Chondrocyte (in vitro differentiated cells): ENCODE data around the gene SLN. TPM values are rescaled to one million over a fixed set of nuclear protein-coding genes. Genes with fewer than 3 reads are reported as not detected.

Experiments used
- DNase-seq: peaks from one replicate; pipeline ENCODE4 v3.0.0; 2021; ENCODE audit warnings: mixed read lengths, low spot score
- H3K27ac Mint-ChIP-seq: one replicate; pipeline ENCODE4 v1.8.0; 2021; ENCODE audit warnings: mild to moderate bottlenecking, moderate library complexity, mixed read lengths; ENCODE audit not compliant: unreplicated experiment
- H3K27me3 Mint-ChIP-seq: 2 replicates; pipeline ENCODE4 v1.8.0; 2021; ENCODE audit warnings: low read depth, mixed read lengths
- H3K36me3 Mint-ChIP-seq: 2 replicates; pipeline ENCODE4 v1.8.0; 2021; ENCODE audit warnings: low read depth, mixed read lengths
- H3K4me1 Mint-ChIP-seq: 2 replicates; pipeline ENCODE4 v1.8.0; 2021; ENCODE audit warnings: low read depth, mild to moderate bottlenecking, mixed read lengths
- H3K4me3 Mint-ChIP-seq: one replicate; pipeline ENCODE4 v1.8.0; 2021; ENCODE audit warnings: mild to moderate bottlenecking, moderate library complexity, mixed read lengths; ENCODE audit not compliant: unreplicated experiment
- H3K9me3 Mint-ChIP-seq: 2 replicates; pipeline ENCODE4 v1.8.0; 2021; ENCODE audit warnings: low read depth, mixed read lengths
- total RNA-seq: library from RNA; stranded (reverse); gene quantifications from 3 replicates; pipeline ENCODE4 v1.2.1, GENCODE V29; 2021
- TF ChIP-seq, protein P1 (sequence below): fragments of 200-600 bp; sonication (generic); IDR thresholded peaks from 2 replicates; pipeline ENCODE4 v1.5.0; 2021; ENCODE audit warnings: antibody characterized with exemption, mild to moderate bottlenecking, moderate library complexity

SLN gene
- total RNA-seq, 1 donor from 2014 or later, result not detected

DNA sequence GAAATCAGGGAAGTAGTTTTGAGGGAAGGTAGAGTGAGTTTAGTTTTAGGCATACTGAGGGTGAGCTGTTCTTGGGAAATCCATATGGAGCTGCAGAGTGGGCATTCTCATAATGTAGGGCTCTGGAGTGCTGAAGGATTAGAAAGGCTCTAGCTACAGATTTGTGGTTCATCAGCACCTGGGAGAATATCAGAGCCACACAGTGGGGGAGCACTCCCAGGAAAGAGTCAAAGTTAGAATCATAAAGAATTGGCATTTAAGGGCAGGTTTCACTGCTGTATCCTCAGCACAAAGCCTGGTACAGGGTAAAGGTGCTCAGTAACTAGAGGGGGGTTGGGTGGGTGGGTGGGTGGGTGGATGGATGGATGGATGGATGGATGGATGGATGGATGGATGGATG is 52.5 kb downstream of the SLN start:
- TF ChIP-seq, protein P1, sequence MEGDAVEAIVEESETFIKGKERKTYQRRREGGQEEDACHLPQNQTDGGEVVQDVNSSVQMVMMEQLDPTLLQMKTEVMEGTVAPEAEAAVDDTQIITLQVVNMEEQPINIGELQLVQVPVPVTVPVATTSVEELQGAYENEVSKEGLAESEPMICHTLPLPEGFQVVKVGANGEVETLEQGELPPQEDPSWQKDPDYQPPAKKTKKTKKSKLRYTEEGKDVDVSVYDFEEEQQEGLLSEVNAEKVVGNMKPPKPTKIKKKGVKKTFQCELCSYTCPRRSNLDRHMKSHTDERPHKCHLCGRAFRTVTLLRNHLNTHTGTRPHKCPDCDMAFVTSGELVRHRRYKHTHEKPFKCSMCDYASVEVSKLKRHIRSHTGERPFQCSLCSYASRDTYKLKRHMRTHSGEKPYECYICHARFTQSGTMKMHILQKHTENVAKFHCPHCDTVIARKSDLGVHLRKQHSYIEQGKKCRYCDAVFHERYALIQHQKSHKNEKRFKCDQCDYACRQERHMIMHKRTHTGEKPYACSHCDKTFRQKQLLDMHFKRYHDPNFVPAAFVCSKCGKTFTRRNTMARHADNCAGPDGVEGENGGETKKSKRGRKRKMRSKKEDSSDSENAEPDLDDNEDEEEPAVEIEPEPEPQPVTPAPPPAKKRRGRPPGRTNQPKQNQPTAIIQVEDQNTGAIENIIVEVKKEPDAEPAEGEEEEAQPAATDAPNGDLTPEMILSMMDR, result no peak
- H3K36me3 Mint-ChIP-seq, result no peaks in the 10 kb centered on the region
- peaks cover 19% of the 10 kb centered on the region for H3K27me3 Mint-ChIP-seq
- H3K27ac Mint-ChIP-seq, result no peak overlapping the region
- no peak overlapping the region for H3K4me3 Mint-ChIP-seq
- DNase-seq, result no peak
- H3K4me1 Mint-ChIP-seq, result no peaks in the 10 kb centered on the region
- H3K9me3 Mint-ChIP-seq, result no peaks in the 10 kb centered on the region

Other genes with a start within 250 kb of the SLN start
- 5.8 to 9.2 TPM (median 6.2 TPM) in 3 replicates for gene ALKBH8, start 146.3 kb downstream of the SLN start, total RNA-seq
- 0.15 TPM in 1 of 3 replicates, not detected in the others for gene ELMOD1, start 120.9 kb downstream of the SLN start, total RNA-seq
- 4.4 to 5.6 TPM (median 4.7 TPM) in 3 replicates for gene SLC35F2, start 146.7 kb upstream of the SLN start, total RNA-seq
- not detected in 3 replicates for gene RAB39A, start 216.4 kb upstream of the SLN start, total RNA-seq